Stimulated activated CD4-positive, alpha-beta T cell treated with anti-CD3 and anti-CD28 coated beads, Interleukin-2, amount 100 ng/mL, for 48 hours (primary cell): ENCODE measurements around the gene MEGF10.

ENCODE experiments used
- DNase-seq, 2 donors: peaks; one replicate each; pipeline ENCODE4 v3.0.0-alpha.2; 2020

Gene MEGF10

DNA sequence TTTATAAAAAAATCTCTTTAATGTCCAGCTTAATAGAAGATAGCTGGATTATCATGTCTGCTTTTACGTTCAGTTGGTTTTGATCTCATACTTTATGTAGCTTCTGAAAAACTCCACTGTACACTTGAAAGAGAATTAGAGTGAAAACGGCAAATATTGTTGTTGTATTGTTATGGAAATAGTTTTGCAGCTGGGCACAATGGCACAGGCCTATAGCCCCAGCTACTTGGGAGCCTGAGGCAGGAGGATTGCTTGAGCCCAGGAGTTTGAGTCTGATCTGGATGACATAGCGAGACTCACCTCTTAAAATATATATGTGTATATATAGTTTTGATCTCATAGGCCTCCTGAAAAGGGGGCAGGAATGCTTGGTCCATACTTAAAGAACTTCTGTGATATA, 159.4 kb downstream of the MEGF10 start:
- DNase-seq = no peak

DNA sequence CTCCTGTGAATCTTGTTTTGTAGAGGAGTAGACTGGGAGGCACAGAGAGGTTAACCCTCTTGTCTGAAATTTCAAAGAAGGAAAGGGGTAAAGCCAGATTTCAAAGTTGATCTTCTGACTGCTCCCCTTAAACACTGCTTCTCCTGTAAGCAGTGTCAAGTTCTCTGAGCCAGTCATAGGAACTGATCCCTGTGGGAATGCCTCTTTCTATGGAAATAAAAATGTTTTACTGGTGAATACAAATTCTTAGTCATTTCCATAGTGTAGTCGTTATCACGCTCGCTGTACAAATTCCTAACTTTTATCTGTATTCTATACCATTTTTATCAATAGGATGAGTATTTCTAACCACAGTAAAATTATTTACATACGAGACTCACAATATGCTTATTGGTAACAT, 160.5 kb downstream of the MEGF10 start:
- DNase-seq = no peak

DNA sequence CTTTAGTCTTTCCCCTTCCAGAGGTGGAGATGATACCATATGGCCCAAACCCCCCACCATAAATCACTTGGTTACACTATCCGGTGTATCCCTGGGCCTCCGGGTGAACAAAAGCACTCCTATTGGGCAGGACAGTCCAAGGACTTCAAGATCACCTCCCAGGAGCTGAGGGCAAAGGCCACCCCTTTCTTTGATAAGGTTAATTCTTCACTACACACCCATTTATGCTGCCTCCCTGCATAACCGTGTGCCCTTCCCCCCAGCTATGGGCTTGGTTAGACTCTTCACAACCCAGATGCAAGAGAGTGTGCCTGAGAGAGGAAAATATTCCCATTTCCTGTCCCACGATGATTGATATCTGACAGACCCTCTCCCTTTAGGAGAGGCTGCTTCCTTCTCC, 162.0 kb downstream of the MEGF10 start:
- no peak for DNase-seq

DNA sequence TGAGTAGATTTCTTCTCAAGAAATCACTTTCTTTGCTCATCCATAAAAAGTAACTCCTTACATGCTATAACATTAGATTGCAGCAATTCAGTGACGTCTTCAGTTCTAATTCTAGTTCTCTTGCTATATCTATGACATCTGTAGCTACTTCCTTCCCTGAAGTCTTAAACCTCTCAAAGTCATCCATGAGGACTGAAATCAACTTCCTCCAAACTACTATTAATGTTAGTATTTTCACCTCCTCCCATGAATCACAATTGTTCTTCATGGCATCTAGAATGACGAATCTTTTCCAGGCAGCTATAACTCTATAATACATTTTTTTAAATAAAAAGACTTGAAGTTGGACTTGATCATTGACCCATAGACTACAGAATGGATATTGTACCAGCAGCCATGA, 180.6 kb downstream of the MEGF10 start:
- DNase-seq = no peak

DNA sequence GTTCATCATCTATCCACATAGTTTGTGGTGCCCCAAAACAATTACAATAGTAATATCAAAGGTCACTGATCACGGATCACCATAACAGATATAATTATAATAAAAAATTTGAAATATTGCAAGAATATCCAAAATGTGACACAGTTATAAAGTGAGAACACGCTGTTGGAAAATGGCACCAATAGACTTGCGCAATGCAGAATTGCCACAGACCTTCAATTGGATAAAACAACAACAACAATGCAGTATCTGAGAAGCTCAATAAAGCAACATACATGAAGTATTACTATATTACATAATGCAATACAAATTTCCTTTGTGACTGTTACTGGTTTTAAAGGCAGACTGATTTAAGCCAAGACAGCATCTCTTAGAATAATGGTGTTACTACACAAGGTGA, 182.1 kb downstream of the MEGF10 start:
- DNase-seq = no peak

DNA sequence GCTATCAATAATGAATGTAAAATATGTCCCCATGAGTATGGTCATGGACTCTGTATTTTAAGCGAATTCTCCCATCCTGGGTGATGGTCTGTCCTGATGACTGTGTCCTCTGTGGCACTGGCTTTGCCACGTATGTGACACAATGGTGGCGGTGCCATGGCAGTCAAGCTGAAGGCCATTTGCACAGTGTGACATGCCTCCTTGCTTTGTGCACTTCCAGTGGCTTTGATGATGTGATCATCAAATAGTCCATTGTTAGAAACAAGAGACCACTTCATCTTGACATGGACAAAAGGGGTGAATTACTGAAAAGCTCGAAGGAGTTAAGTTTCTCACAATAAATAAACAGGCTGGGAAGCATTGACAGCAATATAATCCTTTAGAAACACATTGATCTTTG, 195.9 kb downstream of the MEGF10 start:
- DNase-seq = no peak

DNA sequence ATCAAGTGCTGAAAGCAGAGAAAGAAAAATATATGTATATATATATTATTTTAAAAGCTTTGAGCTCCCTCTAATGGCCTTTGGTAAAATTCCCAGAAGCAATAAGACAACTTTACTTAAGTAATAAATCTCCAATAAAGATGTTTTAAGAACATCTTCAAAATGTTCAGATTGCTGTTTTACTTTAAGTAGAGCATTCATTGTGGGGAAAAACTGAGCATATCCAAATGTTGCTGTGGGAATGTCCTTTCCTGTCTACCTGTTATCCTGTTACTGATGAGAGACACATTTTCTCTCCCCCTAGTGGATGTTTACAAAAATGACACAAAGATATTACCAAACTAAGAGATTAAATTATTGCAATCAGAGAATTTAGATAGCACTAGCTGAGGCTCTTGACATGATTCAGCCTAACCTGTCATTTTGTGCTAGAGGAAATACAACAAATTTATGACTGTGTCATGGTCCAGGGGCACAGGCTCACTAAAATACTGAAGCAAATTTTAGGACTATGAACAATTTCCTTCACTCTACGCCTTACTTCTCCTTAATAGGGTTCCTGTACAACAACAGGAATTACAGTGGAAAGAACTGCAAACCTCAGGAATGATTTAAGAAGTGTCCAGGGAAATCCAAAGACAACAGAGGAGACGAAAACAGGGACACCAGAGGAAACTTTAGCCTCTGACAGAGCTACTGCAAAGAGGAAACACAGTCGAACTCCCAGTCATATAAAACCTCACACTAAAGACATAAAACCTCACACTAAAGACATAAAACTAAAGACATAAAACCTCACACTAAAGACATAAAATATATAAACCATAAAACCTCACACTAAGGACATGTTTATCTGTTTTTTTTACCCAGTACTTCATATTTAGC, 202.5 kb downstream of the MEGF10 start:
- no peak for DNase-seq

DNA sequence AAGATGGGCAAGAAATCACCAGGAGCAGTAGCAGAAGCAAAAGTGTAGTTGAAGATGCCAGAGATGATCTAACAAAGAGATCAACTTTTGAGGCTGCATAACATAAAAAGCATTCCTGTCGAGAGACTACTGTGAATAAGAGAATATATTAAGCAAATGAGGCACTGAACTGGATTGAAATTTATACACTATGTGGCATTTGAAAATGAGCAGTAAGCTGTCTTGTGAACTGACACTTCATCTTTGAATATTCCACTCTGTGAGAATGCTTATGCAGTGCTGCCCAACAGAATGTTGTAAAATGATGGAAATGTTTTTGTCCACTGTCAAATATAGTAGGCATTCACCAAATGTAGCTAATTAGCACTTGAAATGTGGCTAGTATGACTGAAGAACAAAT, 208.0 kb downstream of the MEGF10 start:
- no peak for DNase-seq

DNA sequence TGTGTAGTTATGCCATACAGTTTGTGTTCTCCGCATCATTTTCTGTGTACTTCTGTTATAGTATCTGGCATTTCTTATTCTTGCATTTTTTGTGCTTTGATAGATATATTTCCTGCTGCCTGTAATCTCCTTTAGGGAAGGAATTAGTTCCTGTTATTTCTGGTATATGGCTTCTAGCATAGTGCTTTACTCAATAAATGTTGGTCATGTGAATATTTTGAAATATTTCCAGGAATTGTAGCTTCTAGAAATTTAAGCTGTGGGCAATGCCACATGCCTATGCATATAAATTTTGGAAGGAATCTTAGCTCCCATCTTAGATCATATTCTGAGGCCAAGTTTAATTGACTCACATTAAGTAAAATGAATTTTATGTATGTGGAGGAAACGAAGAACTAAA, 215.3 kb downstream of the MEGF10 start:
- DNase-seq = no peak

DNA sequence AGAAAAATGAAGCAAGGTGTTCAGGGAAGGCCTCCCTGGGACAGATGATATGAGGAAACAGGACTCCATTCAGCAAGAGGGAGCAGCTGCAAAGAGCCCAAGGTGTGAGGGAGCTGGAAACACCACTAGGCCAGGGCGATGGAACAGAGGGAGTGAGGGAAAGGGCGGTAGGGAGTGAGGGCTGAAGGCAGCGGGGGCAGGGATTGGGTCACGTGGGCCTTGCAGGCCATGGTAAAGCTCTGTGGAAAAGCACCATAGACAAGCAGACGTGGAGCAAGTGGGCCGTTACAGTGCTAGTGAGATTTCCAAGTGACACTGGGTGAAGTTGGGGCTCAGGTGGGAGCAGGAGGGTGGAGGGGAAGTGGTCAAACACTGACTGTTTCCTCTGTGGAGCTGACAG, 216.0 kb downstream of the MEGF10 start:
- no peak for DNase-seq

DNA sequence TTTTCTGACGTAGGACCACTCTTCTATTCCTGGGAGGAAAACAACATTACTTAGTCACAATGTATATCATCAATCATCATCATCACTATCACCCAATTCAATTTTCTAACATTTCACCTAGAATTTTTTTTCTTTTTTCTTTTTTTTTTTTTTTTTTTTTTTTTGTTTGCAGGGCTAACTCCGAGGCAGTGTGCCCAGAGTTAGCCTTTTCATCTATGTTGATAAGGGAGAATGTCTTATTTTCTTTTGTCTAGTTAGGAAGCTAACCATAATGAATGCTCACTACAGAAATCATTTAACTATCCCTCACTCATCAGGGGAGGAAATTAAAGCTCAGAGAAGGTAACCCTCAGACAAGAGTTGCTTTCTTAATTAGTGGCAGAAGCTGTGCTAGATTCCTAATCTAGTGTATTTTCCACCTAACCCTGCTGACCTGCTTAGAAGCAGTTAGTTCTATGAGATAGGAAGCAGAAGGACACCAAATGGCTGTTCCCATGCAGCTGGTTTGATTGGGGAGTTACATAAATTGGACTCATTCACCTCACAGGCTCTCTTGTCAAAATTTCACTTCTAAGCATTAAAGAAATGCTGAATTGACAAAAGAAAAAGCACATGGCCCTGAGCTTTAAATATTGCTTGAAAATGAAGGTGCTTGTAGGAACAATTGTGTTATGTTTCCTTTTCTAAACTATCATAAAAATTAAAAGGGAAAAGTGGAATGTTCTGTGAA, 218.2 kb downstream of the MEGF10 start:
- DNase-seq = no peak
